ENCODE results near the gene RPL12. TPM values are rescaled to one million over a fixed set of nuclear protein-coding genes. Genes with fewer than 3 reads are reported as not detected.

The RPL12 gene
- total RNA-seq, 1 experiment from 2014 or later: 1,648 TPM

DNA sequence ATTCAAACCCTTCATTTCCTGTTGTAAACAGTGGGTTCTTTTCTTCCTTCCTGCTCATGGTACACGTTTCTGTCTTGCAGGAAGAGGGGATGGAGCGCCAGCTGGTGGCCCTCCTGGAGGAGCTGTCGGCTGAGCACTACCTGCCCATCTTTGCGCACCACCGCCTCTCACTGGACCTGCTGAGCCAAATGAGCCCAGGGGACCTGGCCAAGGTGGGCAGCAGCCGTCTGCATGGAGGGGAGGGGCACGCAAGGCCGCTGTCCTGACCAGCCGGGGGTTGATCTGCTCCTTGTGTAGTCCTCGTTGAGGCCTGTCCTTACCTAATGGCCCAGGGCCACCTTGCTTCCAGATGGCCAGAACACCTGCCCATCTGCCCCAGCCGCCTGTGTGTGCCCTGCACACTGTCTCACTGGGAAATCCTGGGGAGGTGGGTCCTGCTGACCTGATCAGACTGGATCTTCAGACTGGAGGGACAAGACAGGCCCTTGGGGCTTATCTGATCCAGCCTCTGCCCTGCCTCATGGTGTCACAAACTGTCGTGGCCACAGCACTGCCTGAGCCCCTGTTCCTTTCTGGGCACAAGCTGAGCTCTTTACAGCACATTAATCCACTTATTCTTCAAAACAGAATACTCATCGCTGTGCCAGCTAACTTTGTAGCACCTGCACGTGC is 44.8 kb upstream of the RPL12 start:
- no TSS peak for BruUV-seq (replicated peaks)
- Histone ChIP-seq H3K9me3 (ENCODE audit: insufficient read depth, low read depth) (no peaks in the 10 kb centered on the region), H3K4me1 (replicated peaks; ENCODE audit: insufficient read depth) (peaks cover 14% of the 10 kb centered on the region), H3K4me3 (no peak overlapping the region), H2AFZ (no peak overlapping the region), H3K36me3 (ENCODE audit: low read depth) (peaks cover 4% of the 10 kb centered on the region), H4K20me1 (ENCODE audit: insufficient read depth) (peaks cover 9% of the 10 kb centered on the region; the same call in 1 of the 2 replicates), H3F3A (ENCODE audit: insufficient read depth, low read depth) (peaks cover 49% of the 10 kb centered on the region), H3K4me2 (no peak overlapping the region), H3K9me2 (ENCODE audit: insufficient read depth) (no peaks in the 10 kb centered on the region), H3K79me2 (ENCODE audit: low read depth) (no peaks in the 10 kb centered on the region), H3K27me3 (ENCODE audit: insufficient read depth, low read depth) (no peaks in the 10 kb centered on the region), H3K27ac (no peak overlapping the region)
- ChIA-PET CTCF (no interaction called here), POLR2A (ENCODE audit: unreplicated experiment) (no interaction called here)
- intact Hi-C loops (cut with micrococcal nuclease; ENCODE audit: unreplicated experiment): no loop called here
- TF ChIP-seq EZH2 (IDR thresholded peaks at IDR 0.05; ENCODE audit: low read depth): no peak
- TF ChIP-seq, protein P1, sequence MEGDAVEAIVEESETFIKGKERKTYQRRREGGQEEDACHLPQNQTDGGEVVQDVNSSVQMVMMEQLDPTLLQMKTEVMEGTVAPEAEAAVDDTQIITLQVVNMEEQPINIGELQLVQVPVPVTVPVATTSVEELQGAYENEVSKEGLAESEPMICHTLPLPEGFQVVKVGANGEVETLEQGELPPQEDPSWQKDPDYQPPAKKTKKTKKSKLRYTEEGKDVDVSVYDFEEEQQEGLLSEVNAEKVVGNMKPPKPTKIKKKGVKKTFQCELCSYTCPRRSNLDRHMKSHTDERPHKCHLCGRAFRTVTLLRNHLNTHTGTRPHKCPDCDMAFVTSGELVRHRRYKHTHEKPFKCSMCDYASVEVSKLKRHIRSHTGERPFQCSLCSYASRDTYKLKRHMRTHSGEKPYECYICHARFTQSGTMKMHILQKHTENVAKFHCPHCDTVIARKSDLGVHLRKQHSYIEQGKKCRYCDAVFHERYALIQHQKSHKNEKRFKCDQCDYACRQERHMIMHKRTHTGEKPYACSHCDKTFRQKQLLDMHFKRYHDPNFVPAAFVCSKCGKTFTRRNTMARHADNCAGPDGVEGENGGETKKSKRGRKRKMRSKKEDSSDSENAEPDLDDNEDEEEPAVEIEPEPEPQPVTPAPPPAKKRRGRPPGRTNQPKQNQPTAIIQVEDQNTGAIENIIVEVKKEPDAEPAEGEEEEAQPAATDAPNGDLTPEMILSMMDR (conservative IDR thresholded peaks at IDR 0.05): no peak
- DNase-seq: no peak

DNA sequence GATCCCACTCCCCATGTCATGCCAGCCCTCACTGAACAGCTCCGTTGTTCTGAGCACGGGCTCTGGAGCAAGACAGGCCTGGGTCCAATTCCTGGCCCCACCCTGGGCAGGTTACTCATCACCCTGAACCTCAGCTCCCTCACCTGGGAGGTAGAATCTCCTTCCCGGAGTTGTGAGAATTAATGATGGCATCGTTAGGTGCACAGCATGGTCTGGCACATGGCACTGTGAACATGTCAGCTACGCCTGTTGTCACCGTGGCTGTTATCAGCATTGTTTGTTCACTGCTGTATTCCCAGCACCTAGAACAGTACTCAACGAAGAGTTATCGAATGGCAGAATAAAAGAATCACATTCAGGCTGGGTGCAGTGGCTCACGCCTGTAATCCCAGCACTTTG is 43.1 kb upstream of the RPL12 start:
- peaks cover 43% of the 10 kb centered on the region for H3F3A ChIP-seq (ENCODE audit: insufficient read depth, low read depth)
- no peak overlapping the region for H3K4me3 ChIP-seq
- H3K27me3 ChIP-seq (ENCODE audit: insufficient read depth, low read depth): no peaks in the 10 kb centered on the region
- intact Hi-C loops (cut with micrococcal nuclease; ENCODE audit: unreplicated experiment): no loop called here
- peaks cover 14% of the 10 kb centered on the region for H3K4me1 ChIP-seq (replicated peaks; ENCODE audit: insufficient read depth)
- no peaks in the 10 kb centered on the region for H3K9me2 ChIP-seq (ENCODE audit: insufficient read depth)
- CTCF ChIA-PET: interaction anchor here (0.6 kb wide), 1 partner anchor 38 kb away, joined by 6 read pairs; no protein-coding TSS in a partner anchor
- peaks cover 4% of the 10 kb centered on the region for H3K36me3 ChIP-seq (ENCODE audit: low read depth)
- no peaks in the 10 kb centered on the region for H3K9me3 ChIP-seq (ENCODE audit: insufficient read depth, low read depth)
- TF ChIP-seq EZH2 (IDR thresholded peaks at IDR 0.05; ENCODE audit: low read depth): no peak
- TF ChIP-seq, protein P1 (conservative IDR thresholded peaks at IDR 0.05): no peak
- no peak overlapping the region for H3K4me2 ChIP-seq
- POLR2A ChIA-PET (ENCODE audit: unreplicated experiment): no interaction called here
- H4K20me1 ChIP-seq (ENCODE audit: insufficient read depth): peaks cover 6% of the 10 kb centered on the region; the same call in 1 of the 2 replicates
- no peak overlapping the region for H2AFZ ChIP-seq
- no peak overlapping the region for H3K27ac ChIP-seq
- H3K79me2 ChIP-seq (ENCODE audit: low read depth): no peaks in the 10 kb centered on the region
- BruUV-seq (replicated peaks): no TSS peak
- DNase-seq: no peak

GRCh38 chr9:127493592-127494303 is 42.5 kb upstream of the RPL12 start:
- BruUV-seq (replicated peaks): no TSS peak
- peaks cover 6% of the 10 kb centered on the region; the same call in 1 of the 2 replicates for H4K20me1 ChIP-seq (ENCODE audit: insufficient read depth)
- H3K36me3 ChIP-seq (ENCODE audit: low read depth): peaks cover 4% of the 10 kb centered on the region
- ChIA-PET CTCF (interaction anchor here (0.6 kb wide), 1 partner anchor 37 kb away, joined by 6 read pairs; no protein-coding TSS in a partner anchor), POLR2A (ENCODE audit: unreplicated experiment) (no interaction called here)
- H3K9me3 ChIP-seq (ENCODE audit: insufficient read depth, low read depth): no peaks in the 10 kb centered on the region
- no peaks in the 10 kb centered on the region for H3K27me3 ChIP-seq (ENCODE audit: insufficient read depth, low read depth)
- peaks cover 38% of the 10 kb centered on the region for H3F3A ChIP-seq (ENCODE audit: insufficient read depth, low read depth)
- no peak overlapping the region for H3K27ac ChIP-seq
- H3K4me3 ChIP-seq: no peak overlapping the region
- intact Hi-C loops (cut with micrococcal nuclease; ENCODE audit: unreplicated experiment): no loop called here
- no peak for TF ChIP-seq EZH2 (IDR thresholded peaks at IDR 0.05; ENCODE audit: low read depth)
- TF ChIP-seq, protein P1 (conservative IDR thresholded peaks at IDR 0.05): no peak
- no peaks in the 10 kb centered on the region for H3K79me2 ChIP-seq (ENCODE audit: low read depth)
- no peaks in the 10 kb centered on the region for H3K9me2 ChIP-seq (ENCODE audit: insufficient read depth)
- DNase-seq: no peak
- peaks cover 14% of the 10 kb centered on the region for H3K4me1 ChIP-seq (replicated peaks; ENCODE audit: insufficient read depth)
- H3K4me2 ChIP-seq: no peak overlapping the region
- H2AFZ ChIP-seq: no peak overlapping the region
